DMS114 treated with DMSO at 0.1 percent for 48 hours (cell line): ENCODE measurements around the gene HIVEP3.

Source experiments
- DNase-seq: peaks from one replicate; lab custom pipeline; 2025; ENCODE audit not compliant: unreplicated experiment; lab: John Stamatoyannopoulos, UW

The HIVEP3 gene

GRCh38 chr1:41894101-41894807 is 24.5 kb downstream of the HIVEP3 start:
- DNase-seq = no peak

- no peak for DNase-seq
These were observed 26.4 kb downstream of the HIVEP3 start for GRCh38 chr1:41892301-41892781.

GRCh38 chr1:41891199-41891896 is 27.4 kb downstream of the HIVEP3 start:
- DNase-seq = no peak

DNA sequence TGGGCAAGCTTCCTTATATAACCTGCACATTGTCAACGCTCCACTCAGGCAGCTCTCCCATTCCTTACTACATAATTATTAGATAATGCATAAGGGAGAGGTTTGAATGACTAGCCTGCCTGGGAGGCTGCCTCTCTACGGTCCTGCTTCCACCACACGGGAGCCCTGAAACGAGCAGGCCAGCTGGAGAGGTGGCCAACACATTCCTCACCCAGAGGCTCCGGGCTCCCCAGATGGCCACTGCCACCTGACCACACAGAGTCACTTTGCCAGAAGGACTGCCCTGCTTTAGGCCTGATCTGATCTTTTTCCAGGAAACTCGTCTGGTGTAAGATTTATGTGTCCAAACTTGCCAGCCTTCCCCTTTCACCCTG is 27.9 kb downstream of the HIVEP3 start:
- DNase-seq = no peak

- DNase-seq = no peak
These were observed 29.0 kb downstream of the HIVEP3 start for GRCh38 chr1:41889506-41890414.

DNA sequence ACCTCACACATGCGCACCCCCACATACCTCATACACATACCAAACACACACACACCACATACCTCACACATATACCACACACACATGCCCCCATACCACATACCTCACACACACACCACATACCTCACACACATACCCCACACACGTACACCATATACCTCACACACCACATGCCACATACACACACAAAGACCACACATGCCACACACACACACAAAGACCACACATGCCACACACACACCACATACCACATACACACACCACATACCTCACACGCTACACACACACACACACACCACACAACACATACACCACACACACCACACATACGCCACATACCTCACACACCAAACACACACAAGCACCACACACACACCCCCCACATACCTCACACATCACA is 30.0 kb downstream of the HIVEP3 start:
- no peak for DNase-seq

GRCh38 chr1:41887365-41887764 is 31.4 kb downstream of the HIVEP3 start:
- DNase-seq = no peak

- no peak for DNase-seq
These were observed 34.2 kb downstream of the HIVEP3 start for GRCh38 chr1:41884256-41885230.

GRCh38 chr1:41883507-41883906 is 35.2 kb downstream of the HIVEP3 start:
- no peak for DNase-seq

DNA sequence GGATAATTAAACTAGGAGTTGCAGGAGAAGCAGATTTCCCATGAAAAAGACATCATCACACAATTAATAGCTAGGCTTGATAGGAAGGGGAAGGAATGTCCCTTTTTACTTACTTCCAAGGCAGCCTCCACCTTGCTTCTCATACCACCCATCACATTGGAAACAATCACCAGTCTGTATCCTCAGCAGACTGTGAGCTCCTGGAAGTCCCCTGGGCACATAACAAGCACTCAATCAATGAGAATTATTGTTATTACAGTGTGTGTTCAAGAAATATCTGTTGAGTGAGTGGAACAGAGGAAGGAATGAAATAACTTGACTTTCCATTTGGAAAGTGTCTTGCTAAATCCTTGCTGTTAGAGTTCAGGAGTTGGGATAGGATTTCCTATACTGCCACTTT is 36.2 kb downstream of the HIVEP3 start:
- no peak for DNase-seq

- DNase-seq = no peak
These were observed 36.6 kb downstream of the HIVEP3 start for GRCh38 chr1:41882068-41882477.

DNA sequence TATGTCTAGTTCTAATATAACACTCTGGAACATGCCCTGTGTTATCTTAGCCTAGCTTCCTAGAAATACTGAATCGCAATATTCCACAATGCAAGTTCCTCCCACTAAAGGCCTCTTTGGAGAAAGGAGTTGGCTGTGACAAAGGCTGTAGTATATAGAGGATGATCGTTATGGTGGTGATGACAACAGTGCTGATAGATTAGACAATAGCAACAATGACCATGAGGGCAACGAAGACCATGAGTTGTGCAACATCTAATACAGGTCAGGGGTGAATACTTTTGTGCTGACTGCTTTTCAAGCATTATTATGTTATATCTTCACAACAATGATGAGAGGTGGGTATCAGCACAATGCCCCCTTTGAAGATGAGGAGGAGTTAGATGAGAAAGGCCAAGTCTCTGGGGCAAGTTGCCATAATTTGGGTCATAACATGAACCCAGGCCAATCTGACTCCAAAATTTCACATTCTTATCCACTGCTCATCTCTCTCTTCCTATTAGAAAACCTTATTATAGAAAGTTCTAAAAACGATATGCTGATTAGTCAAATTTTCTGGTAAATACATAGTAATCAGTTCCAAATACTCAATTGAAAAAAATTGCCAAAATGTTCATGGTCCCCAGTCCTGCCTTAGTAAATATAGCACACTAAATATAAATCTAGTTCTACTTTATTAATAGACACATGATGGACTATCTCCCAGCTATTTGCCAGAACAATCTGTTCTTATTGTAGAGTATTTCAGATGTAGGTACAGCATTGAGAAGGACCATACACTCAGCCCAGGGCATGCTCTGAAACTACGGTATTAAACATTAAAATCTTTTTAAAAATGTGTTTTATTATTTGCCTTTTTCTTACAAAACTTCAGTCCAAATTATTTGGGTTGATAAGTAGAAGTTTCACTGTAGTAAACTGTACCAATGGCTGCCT is 37.5 kb downstream of the HIVEP3 start:
- no peak for DNase-seq

GRCh38 chr1:41880261-41880660 is 38.5 kb downstream of the HIVEP3 start:
- no peak for DNase-seq

- DNase-seq = no peak
These were observed 39.1 kb downstream of the HIVEP3 start for GRCh38 chr1:41879617-41880016.

DNA sequence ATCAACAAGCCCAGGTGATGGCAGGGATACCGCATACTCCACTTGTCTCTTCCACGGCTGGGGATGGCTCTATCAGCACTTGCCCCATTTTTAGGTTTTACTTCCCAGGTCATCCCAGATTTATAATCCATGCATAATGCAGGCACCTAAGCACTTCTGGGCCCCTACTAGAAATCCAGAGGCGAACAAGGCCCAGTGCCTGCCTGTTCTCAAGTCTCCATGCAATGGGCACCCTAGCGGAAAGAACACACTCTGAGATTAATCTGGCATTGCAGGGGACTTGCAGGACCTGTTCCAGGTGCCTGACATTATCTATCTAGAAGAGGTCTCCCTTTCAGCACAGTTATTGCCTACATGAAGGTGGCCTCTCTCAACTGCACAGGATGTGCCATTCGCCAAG is 39.8 kb downstream of the HIVEP3 start:
- no peak for DNase-seq

DNA sequence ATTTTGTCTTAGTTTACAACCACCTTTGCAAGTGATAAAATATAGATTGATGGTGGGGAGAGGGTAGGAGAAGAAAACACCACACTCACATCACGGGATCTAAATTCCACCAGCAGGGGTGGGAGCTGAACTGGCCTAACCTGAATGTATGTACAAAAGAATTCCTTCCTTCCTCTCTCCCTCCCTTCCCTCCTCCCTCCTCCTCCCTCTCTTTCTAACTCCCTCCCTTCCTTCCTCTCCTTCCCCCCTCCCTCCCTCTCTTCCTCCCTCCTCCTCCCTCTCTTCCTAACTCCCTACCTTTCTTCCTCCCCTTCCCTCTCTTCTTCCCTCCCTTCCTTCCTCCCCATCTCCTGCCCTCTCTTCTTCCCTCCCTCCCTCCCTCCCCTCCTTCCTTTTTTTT is 40.2 kb downstream of the HIVEP3 start:
- no peak for DNase-seq

- DNase-seq = no peak
These were observed 41.9 kb downstream of the HIVEP3 start for GRCh38 chr1:41876576-41877445.

DNA sequence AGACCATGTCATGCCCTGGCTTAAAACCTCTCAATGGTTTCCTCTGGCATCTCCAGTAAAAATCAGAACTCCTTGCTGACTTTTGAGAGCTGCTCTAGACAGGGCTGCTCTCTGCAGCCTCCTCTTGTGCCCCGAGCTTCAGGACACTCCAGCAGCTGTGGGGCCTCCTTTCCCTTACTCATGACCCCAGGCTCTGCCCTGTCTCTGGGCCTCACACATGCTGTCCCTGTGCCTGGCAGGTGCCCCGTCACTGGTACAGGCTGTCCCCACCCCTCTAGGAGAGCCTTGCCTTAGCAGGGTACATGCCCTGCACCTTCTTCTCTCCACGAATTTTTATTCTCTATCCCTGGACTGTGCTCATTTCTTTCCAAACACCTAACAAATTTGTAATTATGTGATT is 43.2 kb downstream of the HIVEP3 start:
- DNase-seq = no peak
